HUES48 (cell line): ENCODE measurements around the gene RRP9.
A peak's percentile ranks its signal among the peaks of the same experiment; 100 is the strongest.

Experiments
- H3K27ac ChIP-seq: one replicate; pipeline ENCODE4 v1.7.0; 2013; ENCODE audit warnings: low read depth, low read length, inconsistent platforms
- H3K27me3 ChIP-seq: 2 replicates; pipeline ENCODE4 v1.6.1; 2013; ENCODE audit warnings: mild to moderate bottlenecking, low read length; ENCODE audit not compliant: control insufficient read depth, insufficient read depth
- H3K36me3 ChIP-seq: 2 replicates; pipeline ENCODE4 v1.6.1; 2013; ENCODE audit warnings: low read length; ENCODE audit not compliant: control insufficient read depth, insufficient read depth
- H3K4me1 ChIP-seq: 2 replicates; pipeline ENCODE4 v1.6.1; 2013; ENCODE audit warnings: mild to moderate bottlenecking, low read length; ENCODE audit not compliant: control insufficient read depth, insufficient read depth
- H3K4me3 ChIP-seq: 2 replicates; pipeline ENCODE4 v1.5.1; 2013; ENCODE audit warnings: mild to moderate bottlenecking, low read depth, low read length
- H3K9ac ChIP-seq: 2 replicates; pipeline ENCODE4 v1.6.1; 2013; ENCODE audit warnings: mild to moderate bottlenecking, low read depth, low read length, moderate library complexity
- H3K9me3 ChIP-seq: 2 replicates; pipeline ENCODE4 v1.6.1; 2013; ENCODE audit warnings: low read length; ENCODE audit not compliant: control insufficient read depth, insufficient read depth

The RRP9 gene

GRCh38 chr3:51970606-51971300, 29.0 kb upstream of the RRP9 start:
- Histone ChIP-seq H3K9me3 (no peaks in the 10 kb centered on the region), H3K27me3 (peaks cover 19% of the 10 kb centered on the region), H3K27ac (no peak overlapping the region), H3K36me3 (no peaks in the 10 kb centered on the region), H3K4me1 (peaks cover 36% of the 10 kb centered on the region), H3K4me3 (no peak overlapping the region), H3K9ac (no peak overlapping the region)

- peaks cover 30% of the 10 kb centered on the region for H3K4me1 ChIP-seq
- no peak overlapping the region for H3K27ac ChIP-seq
- H3K36me3 ChIP-seq: no peaks in the 10 kb centered on the region
- no peak overlapping the region for H3K4me3 ChIP-seq
- no peaks in the 10 kb centered on the region for H3K9me3 ChIP-seq
- no peak overlapping the region for H3K9ac ChIP-seq
- H3K27me3 ChIP-seq: peaks cover 20% of the 10 kb centered on the region
Measured at GRCh38 chr3:51969841-51970240, 28.1 kb upstream of the RRP9 start.

- Histone ChIP-seq H3K9ac (0 out of 2 replicates have a peak overlapping the region, but pooled peaks have one; percentile 29), H3K36me3 (no peaks in the 10 kb centered on the region), H3K27me3 (peaks cover 13% of the 10 kb centered on the region)
Measured at GRCh38 chr3:51968883-51969678, 27.4 kb upstream of the RRP9 start.

GRCh38 chr3:51968170-51968775, 26.6 kb upstream of the RRP9 start:
- Histone ChIP-seq H3K4me1 (peaks cover 31% of the 10 kb centered on the region), H3K9me3 (no peaks in the 10 kb centered on the region), H3K9ac (peak overlapping the region; percentile 86), H3K4me3 (peak overlapping the region; percentile 68), H3K36me3 (no peaks in the 10 kb centered on the region), H3K27ac (peak overlapping the region; percentile 86), H3K27me3 (peaks cover 12% of the 10 kb centered on the region)

More at GRCh38 chr3:51968883-51969678, 27.4 kb upstream of the RRP9 start:
- Histone ChIP-seq H3K4me1 (peaks cover 28% of the 10 kb centered on the region), H3K4me3 (peak overlapping the region; percentile 68), H3K9me3 (no peaks in the 10 kb centered on the region), H3K27ac (peak overlapping the region; percentile 86)

- Histone ChIP-seq H3K9me3 (no peaks in the 10 kb centered on the region), H3K36me3 (no peaks in the 10 kb centered on the region), H3K4me1 (peaks cover 31% of the 10 kb centered on the region), H3K27me3 (peaks cover 12% of the 10 kb centered on the region), H3K27ac (peak within 1 kb of the TSS; percentile 86), H3K4me3 (peak within 1 kb of the TSS; percentile 68), H3K9ac (peak within 1 kb of the TSS; percentile 86)
Measured at GRCh38 chr3:51967384-51968169, 25.9 kb upstream of the RRP9 start, which contains the start of gene PCBP4. Gene PCBP4 (minus strand): TSS chr3:51967454. CDS start chr3:51961240, 6,214 bp downstream.

GRCh38 chr3:51966922-51967383, 25.2 kb upstream of the RRP9 start:
- peak overlapping the region; percentile 47 for H3K27ac ChIP-seq

GRCh38 chr3:51966486-51966885, 24.8 kb upstream of the RRP9 start:
- H3K27ac ChIP-seq: no peak overlapping the region

More at GRCh38 chr3:51966922-51967383, 25.2 kb upstream of the RRP9 start:
- Histone ChIP-seq H3K36me3 (no peaks in the 10 kb centered on the region), H3K27me3 (peaks cover 16% of the 10 kb centered on the region), H3K9ac (no peak overlapping the region), H3K4me3 (peak overlapping the region; percentile 62), H3K4me1 (peaks cover 31% of the 10 kb centered on the region), H3K9me3 (no peaks in the 10 kb centered on the region)

GRCh38 chr3:51966016-51966415, 24.3 kb upstream of the RRP9 start:
- no peaks in the 10 kb centered on the region for H3K36me3 ChIP-seq
- no peak overlapping the region for H3K4me3 ChIP-seq
- no peak overlapping the region for H3K9ac ChIP-seq
- no peak overlapping the region for H3K27ac ChIP-seq
- H3K9me3 ChIP-seq: no peaks in the 10 kb centered on the region
- H3K4me1 ChIP-seq: peaks cover 31% of the 10 kb centered on the region
- H3K27me3 ChIP-seq: peaks cover 17% of the 10 kb centered on the region

More at GRCh38 chr3:51966486-51966885, 24.8 kb upstream of the RRP9 start:
- Histone ChIP-seq H3K36me3 (no peaks in the 10 kb centered on the region), H3K4me3 (peak overlapping the region; percentile 62; the same call in 1 of the 2 replicates), H3K9ac (no peak overlapping the region), H3K4me1 (peaks cover 31% of the 10 kb centered on the region), H3K9me3 (no peaks in the 10 kb centered on the region), H3K27me3 (peaks cover 17% of the 10 kb centered on the region)

GRCh38 chr3:51964521-51964920, 22.8 kb upstream of the RRP9 start:
- H3K36me3 ChIP-seq: no peaks in the 10 kb centered on the region
- no peak overlapping the region for H3K9ac ChIP-seq
- no peak overlapping the region for H3K4me3 ChIP-seq
- H3K27me3 ChIP-seq: peaks cover 17% of the 10 kb centered on the region
- no peak overlapping the region for H3K27ac ChIP-seq
- peaks cover 29% of the 10 kb centered on the region for H3K4me1 ChIP-seq
- H3K9me3 ChIP-seq: no peaks in the 10 kb centered on the region

GRCh38 chr3:51963951-51964451, 22.3 kb upstream of the RRP9 start:
- peaks cover 17% of the 10 kb centered on the region for H3K27me3 ChIP-seq
- H3K9me3 ChIP-seq: no peaks in the 10 kb centered on the region
- no peak overlapping the region for H3K27ac ChIP-seq
- no peak overlapping the region for H3K4me3 ChIP-seq
- H3K9ac ChIP-seq: no peak overlapping the region
- H3K36me3 ChIP-seq: no peaks in the 10 kb centered on the region
- peaks cover 23% of the 10 kb centered on the region for H3K4me1 ChIP-seq
